Measurements from ENCODE around the gene VTI1A. TPM values are rescaled to one million over a fixed set of nuclear protein-coding genes. Genes with fewer than 3 reads are reported as not detected.
"Not testable (repeated sequence)": the region's sequence is repeated elsewhere in the genome, so short reads cannot be mapped to it uniquely, and the experiment has no call there.

VTI1A gene
- total and polyA plus RNA-seq, 4 donors = 23.5 to 46.7 (median 34.3) TPM

- H3K9me3 ChIP-seq (ENCODE audit: control insufficient read depth, insufficient read depth, low read length) = no peaks in the 10 kb centered on the region
- H3K27me3 ChIP-seq (ENCODE audit: control insufficient read depth, insufficient read depth, low read length) = no peaks in the 10 kb centered on the region
- H3K27ac ChIP-seq (ENCODE audit: low read depth, low read length) = no peak overlapping the region
- no peaks in the 10 kb centered on the region for H3K4me1 ChIP-seq (ENCODE audit: control insufficient read depth, insufficient read depth, low read length)
- WGBS (ENCODE audit: insufficient coverage) = no CpG with 5 or more reads among the region's 6 CpGs
- no peaks in the 10 kb centered on the region for H3K36me3 ChIP-seq (ENCODE audit: control insufficient read depth, insufficient read depth, low read length)
- no peak overlapping the region for H3K4me3 ChIP-seq (ENCODE audit: low read depth, low read length)
- no peak for DNase-seq (ENCODE audit: low read depth in 4 of 6, low spot score in 6 of 6)
Observed at GRCh38 chr10:112531421-112531820, 84.4 kb downstream of the VTI1A start.

GRCh38 chr10:112532189-112532588, 85.2 kb downstream of the VTI1A start:
- no CpG with 5 or more reads among the region's 6 CpGs for WGBS (ENCODE audit: insufficient coverage)
- H3K4me1 ChIP-seq (ENCODE audit: control insufficient read depth, insufficient read depth, low read length) = no peaks in the 10 kb centered on the region
- no peak overlapping the region for H3K4me3 ChIP-seq (ENCODE audit: low read depth, low read length)
- no peaks in the 10 kb centered on the region for H3K27me3 ChIP-seq (ENCODE audit: control insufficient read depth, insufficient read depth, low read length)
- no peaks in the 10 kb centered on the region for H3K9me3 ChIP-seq (ENCODE audit: control insufficient read depth, insufficient read depth, low read length)
- no peak overlapping the region for H3K27ac ChIP-seq (ENCODE audit: low read depth, low read length)
- H3K36me3 ChIP-seq (ENCODE audit: control insufficient read depth, insufficient read depth, low read length) = no peaks in the 10 kb centered on the region
- no peak for DNase-seq (ENCODE audit: low read depth in 4 of 6, low spot score in 6 of 6)

DNA sequence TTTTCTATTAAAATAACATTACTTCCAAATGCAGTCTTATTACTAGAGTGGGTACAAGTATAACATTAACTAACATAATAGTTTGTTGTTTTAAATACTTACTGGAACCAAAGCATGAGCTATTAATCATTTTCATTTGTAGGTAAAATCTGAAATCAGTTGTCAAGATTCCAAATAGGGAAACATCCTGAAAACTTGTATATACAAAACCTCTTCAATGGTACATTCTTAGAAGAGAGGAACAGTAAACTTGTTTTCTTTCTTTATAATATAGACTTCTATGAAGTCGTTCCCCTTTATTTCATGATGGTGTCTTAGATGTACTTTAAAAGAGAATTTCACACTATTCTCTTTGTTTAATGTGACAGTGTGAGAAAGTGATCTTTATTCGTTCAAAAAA, 85.9 kb downstream of the VTI1A start:
- no peaks in the 10 kb centered on the region for H3K4me1 ChIP-seq (ENCODE audit: control insufficient read depth, insufficient read depth, low read length)
- no peak overlapping the region for H3K4me3 ChIP-seq (ENCODE audit: low read depth, low read length)
- no peaks in the 10 kb centered on the region for H3K27me3 ChIP-seq (ENCODE audit: control insufficient read depth, insufficient read depth, low read length)
- DNase-seq (ENCODE audit: low read depth in 4 of 6, low spot score in 6 of 6) = no peak
- H3K36me3 ChIP-seq (ENCODE audit: control insufficient read depth, insufficient read depth, low read length) = no peaks in the 10 kb centered on the region
- no peak overlapping the region for H3K27ac ChIP-seq (ENCODE audit: low read depth, low read length)
- H3K9me3 ChIP-seq (ENCODE audit: control insufficient read depth, insufficient read depth, low read length) = no peaks in the 10 kb centered on the region
- WGBS (ENCODE audit: insufficient coverage) = no CpG with 5 or more reads among the region's 2 CpGs

- no peak for DNase-seq (ENCODE audit: low read depth in 4 of 6, low spot score in 6 of 6)
- H3K27me3 ChIP-seq (ENCODE audit: control insufficient read depth, insufficient read depth, low read length) = no peaks in the 10 kb centered on the region
- WGBS (ENCODE audit: insufficient coverage) = 43% methylated on average over 1 of the region's 1 CpG
- no peaks in the 10 kb centered on the region for H3K9me3 ChIP-seq (ENCODE audit: control insufficient read depth, insufficient read depth, low read length)
- no peak overlapping the region for H3K4me3 ChIP-seq (ENCODE audit: low read depth, low read length)
- no peaks in the 10 kb centered on the region for H3K36me3 ChIP-seq (ENCODE audit: control insufficient read depth, insufficient read depth, low read length)
- no peak overlapping the region for H3K27ac ChIP-seq (ENCODE audit: low read depth, low read length)
- no peaks in the 10 kb centered on the region for H3K4me1 ChIP-seq (ENCODE audit: control insufficient read depth, insufficient read depth, low read length)
Observed at GRCh38 chr10:112533916-112534315, 86.9 kb downstream of the VTI1A start.

DNA sequence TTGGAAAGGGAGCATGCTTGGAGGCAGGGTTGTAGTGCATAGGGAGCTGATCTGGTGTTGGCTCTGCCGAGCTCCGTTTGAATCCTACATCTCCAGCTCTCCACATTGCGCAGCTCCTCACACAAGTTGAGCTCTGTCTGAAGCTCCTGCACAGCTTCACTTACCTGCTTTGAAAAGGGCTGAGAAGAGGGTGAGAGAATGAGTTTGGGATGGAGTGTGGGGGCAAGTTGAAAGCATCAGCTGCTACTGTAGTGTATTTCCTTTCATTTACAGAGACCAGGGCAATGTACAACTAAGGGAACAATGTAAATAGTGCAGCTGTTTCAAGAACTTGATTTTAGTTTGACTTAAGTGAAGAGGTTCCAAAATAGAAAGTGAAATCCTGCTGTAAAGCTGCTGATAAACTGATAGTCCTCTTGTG, 88.5 kb downstream of the VTI1A start:
- Histone ChIP-seq H3K9me3 (ENCODE audit: control insufficient read depth, insufficient read depth, low read length) (no peaks in the 10 kb centered on the region), H3K27me3 (ENCODE audit: control insufficient read depth, insufficient read depth, low read length) (no peaks in the 10 kb centered on the region), H3K36me3 (ENCODE audit: control insufficient read depth, insufficient read depth, low read length) (no peaks in the 10 kb centered on the region), H3K27ac (ENCODE audit: low read depth, low read length) (no peak overlapping the region), H3K4me1 (ENCODE audit: control insufficient read depth, insufficient read depth, low read length) (no peaks in the 10 kb centered on the region), H3K4me3 (ENCODE audit: low read depth, low read length) (no peak overlapping the region)
- WGBS (ENCODE audit: insufficient coverage) = no CpG with 5 or more reads among the region's 3 CpGs
- DNase-seq (ENCODE audit: low read depth in 4 of 6, low spot score in 6 of 6) = peak in 1 of 6 donors; percentile 19

DNA sequence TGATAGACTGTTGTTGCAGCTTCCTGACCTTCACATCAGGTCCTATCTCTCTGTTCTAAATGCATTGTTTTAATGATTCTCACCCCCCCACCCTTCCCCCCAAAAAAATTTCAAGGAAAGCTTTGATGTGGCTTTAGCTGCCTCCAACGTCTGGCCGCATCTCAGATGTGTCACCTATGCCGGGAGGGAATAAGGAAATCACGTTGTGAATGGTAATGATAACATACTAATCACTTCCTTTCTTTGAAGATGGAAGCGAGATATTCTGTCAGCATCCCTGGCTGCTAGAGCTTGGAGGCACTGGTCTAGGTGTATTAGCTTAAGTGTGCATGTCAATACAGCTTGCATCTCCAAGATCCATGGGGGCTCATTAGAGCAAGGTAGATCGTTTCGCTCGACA, 89.6 kb downstream of the VTI1A start:
- Histone ChIP-seq H3K36me3 (ENCODE audit: control insufficient read depth, insufficient read depth, low read length) (no peaks in the 10 kb centered on the region), H3K27me3 (ENCODE audit: control insufficient read depth, insufficient read depth, low read length) (no peaks in the 10 kb centered on the region), H3K9me3 (ENCODE audit: control insufficient read depth, insufficient read depth, low read length) (no peaks in the 10 kb centered on the region), H3K4me3 (ENCODE audit: low read depth, low read length) (no peak overlapping the region), H3K4me1 (ENCODE audit: control insufficient read depth, insufficient read depth, low read length) (no peaks in the 10 kb centered on the region), H3K27ac (ENCODE audit: low read depth, low read length) (no peak overlapping the region)
- no peak for DNase-seq (ENCODE audit: low read depth in 4 of 6, low spot score in 6 of 6)
- WGBS (ENCODE audit: insufficient coverage) = no CpG with 5 or more reads among the region's 8 CpGs

DNA sequence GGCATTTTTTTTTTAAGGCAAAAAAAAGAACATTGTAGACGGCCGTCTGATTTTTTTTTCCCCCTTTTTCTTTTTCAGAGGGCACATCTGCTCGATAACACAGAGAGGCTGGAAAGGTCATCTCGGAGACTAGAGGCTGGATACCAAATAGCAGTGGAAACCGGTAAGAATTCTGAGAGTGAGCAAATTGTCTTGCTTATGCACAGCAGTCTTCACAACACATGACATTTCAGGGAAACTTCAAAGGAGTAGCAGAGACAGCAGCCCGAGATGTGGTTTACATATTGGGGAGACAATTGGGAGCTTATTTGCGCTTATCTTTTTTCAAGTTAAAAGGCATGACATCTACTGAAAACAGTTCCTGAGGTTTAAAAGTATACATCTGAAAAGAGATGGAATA, 91.2 kb downstream of the VTI1A start:
- H3K4me1 ChIP-seq (ENCODE audit: control insufficient read depth, insufficient read depth, low read length) = no peaks in the 10 kb centered on the region
- 50% methylated on average over 1 of the region's 7 CpGs for whole genome bisulfite sequencing (ENCODE audit: insufficient coverage)
- no peak overlapping the region for H3K27ac ChIP-seq (ENCODE audit: low read depth, low read length)
- no peaks in the 10 kb centered on the region for H3K36me3 ChIP-seq (ENCODE audit: control insufficient read depth, insufficient read depth, low read length)
- H3K27me3 ChIP-seq (ENCODE audit: control insufficient read depth, insufficient read depth, low read length) = no peaks in the 10 kb centered on the region
- H3K4me3 ChIP-seq (ENCODE audit: low read depth, low read length) = no peak overlapping the region
- no peaks in the 10 kb centered on the region for H3K9me3 ChIP-seq (ENCODE audit: control insufficient read depth, insufficient read depth, low read length)
- no peak for DNase-seq (ENCODE audit: low read depth in 4 of 6, low spot score in 6 of 6)

DNA sequence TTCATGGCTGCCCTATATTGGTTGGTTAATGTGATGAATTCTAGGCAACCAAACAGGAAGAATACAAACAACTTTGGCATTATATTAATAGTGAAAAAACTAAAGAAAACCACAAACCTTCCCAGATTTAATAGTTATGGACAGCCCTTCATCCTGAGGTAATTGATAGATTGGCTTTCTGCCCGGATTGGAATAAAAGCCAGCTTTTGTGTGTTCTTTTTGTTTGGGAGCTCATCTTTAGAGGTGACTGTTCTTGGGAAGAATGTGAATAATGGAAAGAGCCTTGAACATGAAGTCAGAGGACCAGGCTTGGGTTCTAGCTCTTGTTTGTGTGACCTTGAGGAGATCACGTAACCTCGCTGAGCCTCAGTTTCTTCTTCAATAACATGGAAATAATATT, 92.3 kb downstream of the VTI1A start:
- Histone ChIP-seq H3K27me3 (ENCODE audit: control insufficient read depth, insufficient read depth, low read length) (no peaks in the 10 kb centered on the region), H3K9me3 (ENCODE audit: control insufficient read depth, insufficient read depth, low read length) (no peaks in the 10 kb centered on the region), H3K4me3 (ENCODE audit: low read depth, low read length) (no peak overlapping the region), H3K36me3 (ENCODE audit: control insufficient read depth, insufficient read depth, low read length) (no peaks in the 10 kb centered on the region), H3K27ac (ENCODE audit: low read depth, low read length) (no peak overlapping the region), H3K4me1 (ENCODE audit: control insufficient read depth, insufficient read depth, low read length) (no peaks in the 10 kb centered on the region)
- 67% methylated on average over 1 of the region's 3 CpGs for WGBS (ENCODE audit: insufficient coverage)
- no peak for DNase-seq (ENCODE audit: low read depth in 4 of 6, low spot score in 6 of 6)

GRCh38 chr10:112542823-112543222, 95.8 kb downstream of the VTI1A start:
- not testable (repeated sequence) for DNase-seq (ENCODE audit: low read depth in 4 of 6, low spot score in 6 of 6); H3K36me3 ChIP-seq (ENCODE audit: control insufficient read depth, insufficient read depth, low read length); H3K27ac ChIP-seq (ENCODE audit: low read depth, low read length); H3K9me3 ChIP-seq (ENCODE audit: control insufficient read depth, insufficient read depth, low read length); H3K4me3 ChIP-seq (ENCODE audit: low read depth, low read length); H3K27me3 ChIP-seq (ENCODE audit: control insufficient read depth, insufficient read depth, low read length); H3K4me1 ChIP-seq (ENCODE audit: control insufficient read depth, insufficient read depth, low read length)
- WGBS (ENCODE audit: insufficient coverage) = 100% methylated on average over 1 of the region's 5 CpGs

DNA sequence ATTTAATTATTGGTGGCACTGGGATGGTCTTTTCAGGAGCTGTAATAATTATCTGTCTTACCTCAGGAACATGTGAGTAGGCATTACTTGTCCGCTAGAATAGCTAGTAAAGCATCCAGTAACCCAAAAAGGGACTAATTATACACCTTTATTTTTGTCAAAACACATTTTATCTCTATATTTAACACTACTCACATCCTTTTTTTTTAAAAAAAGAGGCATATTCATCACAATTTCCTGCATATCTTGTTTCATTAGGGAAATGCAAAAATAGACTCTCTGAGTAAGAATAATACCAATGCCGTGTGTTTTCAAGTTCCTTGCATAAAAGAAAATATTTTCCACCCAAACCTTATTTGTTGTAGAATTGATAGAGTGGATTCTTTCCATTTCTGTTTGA, 99.5 kb downstream of the VTI1A start:
- Histone ChIP-seq H3K4me1 (ENCODE audit: control insufficient read depth, insufficient read depth, low read length) (no peaks in the 10 kb centered on the region), H3K36me3 (ENCODE audit: control insufficient read depth, insufficient read depth, low read length) (no peaks in the 10 kb centered on the region), H3K4me3 (ENCODE audit: low read depth, low read length) (no peak overlapping the region), H3K27ac (ENCODE audit: low read depth, low read length) (no peak overlapping the region), H3K9me3 (ENCODE audit: control insufficient read depth, insufficient read depth, low read length) (no peaks in the 10 kb centered on the region), H3K27me3 (ENCODE audit: control insufficient read depth, insufficient read depth, low read length) (no peaks in the 10 kb centered on the region)
- no CpG with 5 or more reads among the region's 2 CpGs for WGBS (ENCODE audit: insufficient coverage)
- DNase-seq (ENCODE audit: low read depth in 4 of 6, low spot score in 6 of 6) = no peak

Data from spinal cord (tissue), 10 donors.